ENCODE measurements around the gene PODNL1.
"Not testable (repeated sequence)": the region's sequence is repeated elsewhere in the genome, so short reads cannot be mapped to it uniquely, and the experiment has no call there.

Gene PODNL1

DNA sequence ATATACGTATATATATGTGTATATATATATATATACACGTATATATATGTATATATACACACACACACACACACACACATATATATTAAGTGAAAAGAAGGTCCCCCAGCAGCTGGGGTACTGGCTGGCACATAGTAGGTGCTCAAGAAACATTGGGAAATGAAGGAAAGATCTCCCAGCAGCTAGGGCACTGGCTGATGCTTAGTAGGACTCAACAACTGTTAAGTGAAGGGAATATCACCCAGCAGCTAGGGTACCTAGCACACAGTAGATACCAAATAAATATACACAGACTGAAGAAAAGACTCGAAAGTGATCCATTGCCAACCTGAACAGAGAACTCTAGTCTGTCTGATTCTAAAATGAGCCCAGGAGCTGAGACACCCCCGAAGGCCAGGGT lies 12.2 kb downstream of the PODNL1 start:
- H3K36me3 ChIP-seq (replicated peaks in 1 of 2; ENCODE audit: control insufficient read depth in 2 of 2, insufficient read depth in 2 of 2, low read length in 2 of 2) = peaks cover 41 to 62% of the 10 kb centered on the region in 2 donors
- H4K8ac ChIP-seq (ENCODE audit: low read depth, low read length) = no peak overlapping the region
- H2BK120ac ChIP-seq (ENCODE audit: low read depth, low read length) = no peak overlapping the region
- peaks cover under 1 to 3% of the 10 kb centered on the region in 2 donors for H3K9me3 ChIP-seq (replicated peaks in 1 of 2; ENCODE audit: control insufficient read depth in 2 of 2, insufficient read depth in 1 of 2, low read depth in 1 of 2, low read length in 2 of 2)
- no peak overlapping the region for H3K9ac ChIP-seq (ENCODE audit: low read depth, low read length, poor library complexity)
- H3K27me3 ChIP-seq (ENCODE audit: control insufficient read depth in 3 of 3, insufficient read depth in 3 of 3, low read depth in 1 of 3, low read length in 3 of 3) = no peaks in the 10 kb centered on the region
- H2AFZ ChIP-seq (ENCODE audit: low read length) = no peak overlapping the region
- H3K18ac ChIP-seq (ENCODE audit: low read length) = no peak overlapping the region
- no peak for DNase-seq (ENCODE audit: low spot score)
- no peak overlapping the region for H2BK15ac ChIP-seq (ENCODE audit: low read length)
- peaks cover 2% of the 10 kb centered on the region for H3K79me1 ChIP-seq (ENCODE audit: low read depth, low read length)
- H2AK5ac ChIP-seq (ENCODE audit: low read depth, low read length) = no peak overlapping the region
- no peak overlapping the region for H3K23ac ChIP-seq (ENCODE audit: low read depth, low read length, poor library complexity)
- H3K14ac ChIP-seq (ENCODE audit: low read length) = no peak overlapping the region
- no peak overlapping the region for H3K27ac ChIP-seq (replicated peaks; ENCODE audit: low read length)
- H3K4me3 ChIP-seq (ENCODE audit: low read length in 2 of 2) = no peak overlapping the region
- no peak overlapping the region for H4K91ac ChIP-seq (ENCODE audit: low read depth, low read length, poor library complexity)
- WGBS, 2 donors (ENCODE audit: extremely low coverage in 2 of 2, insufficient read length in 2 of 2, insufficient replicate concordance in 1 of 2) = no CpG with 5 or more reads among the region's 4 CpGs
- no peak overlapping the region for H3K4ac ChIP-seq (ENCODE audit: low read length)
- H2BK5ac ChIP-seq (ENCODE audit: low read length) = no peak overlapping the region
- H3K4me2 ChIP-seq (ENCODE audit: insufficient read depth, low read length, poor library complexity, severe bottlenecking) = no peak overlapping the region
- H2BK12ac ChIP-seq (ENCODE audit: low read length) = no peak overlapping the region
- no peaks in the 10 kb centered on the region for H3K4me1 ChIP-seq (ENCODE audit: control insufficient read depth in 2 of 2, insufficient read depth in 1 of 2, low read depth in 1 of 2, low read length in 2 of 2)

- DNase-seq (ENCODE audit: low spot score) = no peak
- H4K8ac ChIP-seq (ENCODE audit: low read depth, low read length) = no peak overlapping the region
- no peak overlapping the region for H3K4me3 ChIP-seq (ENCODE audit: low read length in 2 of 2)
- H3K14ac ChIP-seq (ENCODE audit: low read length) = no peak overlapping the region
- peaks cover 2% of the 10 kb centered on the region for H3K79me1 ChIP-seq (ENCODE audit: low read depth, low read length)
- H3K18ac ChIP-seq (ENCODE audit: low read length) = peak overlapping the region; percentile 28
- H4K91ac ChIP-seq (ENCODE audit: low read depth, low read length, poor library complexity) = no peak overlapping the region
- H3K4me2 ChIP-seq (ENCODE audit: insufficient read depth, low read length, poor library complexity, severe bottlenecking) = no peak overlapping the region
- H2BK5ac ChIP-seq (ENCODE audit: low read length) = no peak overlapping the region
- H2AK5ac ChIP-seq (ENCODE audit: low read depth, low read length) = no peak overlapping the region
- H3K27ac ChIP-seq (replicated peaks; ENCODE audit: low read length) = no peak overlapping the region
- H3K27me3 ChIP-seq (ENCODE audit: control insufficient read depth in 3 of 3, insufficient read depth in 3 of 3, low read depth in 1 of 3, low read length in 3 of 3) = no peaks in the 10 kb centered on the region
- no CpG with 5 or more reads among the region's 28 CpGs for WGBS, 2 donors (ENCODE audit: extremely low coverage in 2 of 2, insufficient read length in 2 of 2, insufficient replicate concordance in 1 of 2)
- no peak overlapping the region for H2BK15ac ChIP-seq (ENCODE audit: low read length)
- no peak overlapping the region for H3K4ac ChIP-seq (ENCODE audit: low read length)
- no peak overlapping the region for H3K9ac ChIP-seq (ENCODE audit: low read depth, low read length, poor library complexity)
- peaks cover 54 to 82% of the 10 kb centered on the region in 2 donors for H3K36me3 ChIP-seq (replicated peaks in 1 of 2; ENCODE audit: control insufficient read depth in 2 of 2, insufficient read depth in 2 of 2, low read length in 2 of 2)
- H3K9me3 ChIP-seq (replicated peaks in 1 of 2; ENCODE audit: control insufficient read depth in 2 of 2, insufficient read depth in 1 of 2, low read depth in 1 of 2, low read length in 2 of 2) = peaks cover 6 to 12% of the 10 kb centered on the region in 2 donors
- H2AFZ ChIP-seq (ENCODE audit: low read length) = no peak overlapping the region
- H3K4me1 ChIP-seq (ENCODE audit: control insufficient read depth in 2 of 2, insufficient read depth in 1 of 2, low read depth in 1 of 2, low read length in 2 of 2) = no peaks in the 10 kb centered on the region
- no peak overlapping the region for H2BK12ac ChIP-seq (ENCODE audit: low read length)
- H3K23ac ChIP-seq (ENCODE audit: low read depth, low read length, poor library complexity) = peak overlapping the region; percentile 31
- H2BK120ac ChIP-seq (ENCODE audit: low read depth, low read length) = no peak overlapping the region
These were observed 14.8 kb downstream of the PODNL1 start for GRCh38 chr19:13923194-13923987.

- H2AFZ ChIP-seq (ENCODE audit: low read length); DNase-seq (ENCODE audit: low spot score): not testable (repeated sequence)
These were observed 16.1 kb downstream of the PODNL1 start for GRCh38 chr19:13922118-13922517.

GRCh38 chr19:13920940-13921747 lies 17.1 kb downstream of the PODNL1 start:
- Histone ChIP-seq H2AK5ac (ENCODE audit: low read depth, low read length) (no peak overlapping the region), H2BK12ac (ENCODE audit: low read length) (no peak overlapping the region), H3K23ac (ENCODE audit: low read depth, low read length, poor library complexity) (no peak overlapping the region), H3K4ac (ENCODE audit: low read length) (no peak overlapping the region), H3K79me1 (ENCODE audit: low read depth, low read length) (peaks cover 2% of the 10 kb centered on the region), H2AFZ (ENCODE audit: low read length) (peak overlapping the region; percentile 45), H2BK120ac (ENCODE audit: low read depth, low read length) (no peak overlapping the region), H4K8ac (ENCODE audit: low read depth, low read length) (no peak overlapping the region), H2BK15ac (ENCODE audit: low read length) (no peak overlapping the region), H3K4me1 (ENCODE audit: control insufficient read depth in 2 of 2, insufficient read depth in 1 of 2, low read depth in 1 of 2, low read length in 2 of 2) (no peaks in the 10 kb centered on the region), H3K4me3 (ENCODE audit: low read length in 2 of 2) (no peak overlapping the region), H3K27me3 (ENCODE audit: control insufficient read depth in 3 of 3, insufficient read depth in 3 of 3, low read depth in 1 of 3, low read length in 3 of 3) (no peaks in the 10 kb centered on the region), H3K36me3 (replicated peaks in 1 of 2; ENCODE audit: control insufficient read depth in 2 of 2, insufficient read depth in 2 of 2, low read length in 2 of 2) (peaks cover 43 to 79% of the 10 kb centered on the region in 2 donors), H3K18ac (ENCODE audit: low read length) (no peak overlapping the region), H3K9ac (ENCODE audit: low read depth, low read length, poor library complexity) (no peak overlapping the region), H3K4me2 (ENCODE audit: insufficient read depth, low read length, poor library complexity, severe bottlenecking) (no peak overlapping the region), H2BK5ac (ENCODE audit: low read length) (no peak overlapping the region), H4K91ac (ENCODE audit: low read depth, low read length, poor library complexity) (no peak overlapping the region), H3K27ac (replicated peaks; ENCODE audit: low read length) (no peak overlapping the region), H3K9me3 (replicated peaks in 1 of 2; ENCODE audit: control insufficient read depth in 2 of 2, insufficient read depth in 1 of 2, low read depth in 1 of 2, low read length in 2 of 2) (peaks cover 7 to 12% of the 10 kb centered on the region in 2 donors), H3K14ac (ENCODE audit: low read length) (no peak overlapping the region)
- no CpG with 5 or more reads among the region's 2 CpGs for WGBS, 2 donors (ENCODE audit: extremely low coverage in 2 of 2, insufficient read length in 2 of 2, insufficient replicate concordance in 1 of 2)
- DNase-seq (ENCODE audit: low spot score) = no peak

More at GRCh38 chr19:13922118-13922517, 16.1 kb downstream of the PODNL1 start:
- not testable (repeated sequence) for H2BK15ac ChIP-seq (ENCODE audit: low read length); H3K79me1 ChIP-seq (ENCODE audit: low read depth, low read length); H3K4me2 ChIP-seq (ENCODE audit: insufficient read depth, low read length, poor library complexity, severe bottlenecking); H2AK5ac ChIP-seq (ENCODE audit: low read depth, low read length); H3K27ac ChIP-seq (replicated peaks; ENCODE audit: low read length); H2BK12ac ChIP-seq (ENCODE audit: low read length); H3K14ac ChIP-seq (ENCODE audit: low read length); H3K4me1 ChIP-seq (ENCODE audit: control insufficient read depth in 2 of 2, insufficient read depth in 1 of 2, low read depth in 1 of 2, low read length in 2 of 2); H3K4ac ChIP-seq (ENCODE audit: low read length); H3K23ac ChIP-seq (ENCODE audit: low read depth, low read length, poor library complexity); H3K9ac ChIP-seq (ENCODE audit: low read depth, low read length, poor library complexity); H3K4me3 ChIP-seq (ENCODE audit: low read length in 2 of 2); H4K91ac ChIP-seq (ENCODE audit: low read depth, low read length, poor library complexity); H4K8ac ChIP-seq (ENCODE audit: low read depth, low read length); H2BK5ac ChIP-seq (ENCODE audit: low read length); H3K18ac ChIP-seq (ENCODE audit: low read length); H2BK120ac ChIP-seq (ENCODE audit: low read depth, low read length); H3K27me3 ChIP-seq (ENCODE audit: control insufficient read depth in 3 of 3, insufficient read depth in 3 of 3, low read depth in 1 of 3, low read length in 3 of 3)
- H3K9me3 ChIP-seq (replicated peaks in 1 of 2; ENCODE audit: control insufficient read depth in 2 of 2, insufficient read depth in 1 of 2, low read depth in 1 of 2, low read length in 2 of 2) = peaks cover 7 to 12% of the 10 kb centered on the region in 2 donors
- peaks cover 51 to 81% of the 10 kb centered on the region in 2 donors for H3K36me3 ChIP-seq (replicated peaks in 1 of 2; ENCODE audit: control insufficient read depth in 2 of 2, insufficient read depth in 2 of 2, low read length in 2 of 2)
- no CpG with 5 or more reads among the region's 6 CpGs for WGBS, 2 donors (ENCODE audit: extremely low coverage in 2 of 2, insufficient read length in 2 of 2, insufficient replicate concordance in 1 of 2)
